Fibroblast of lung (primary cell): Measurements from ENCODE around the gene ANGPTL2. TPM values are rescaled to one million over a fixed set of nuclear protein-coding genes. Genes with fewer than 3 reads are reported as not detected.

ENCODE experiments used
- DNase-seq, 2 donors: peaks; one replicate each; pipeline versions ENCODE4 v3.0.0 to v3.0.0-alpha.2; 2010; ENCODE audit warnings: low read depth in 2 of 2
- H2AFZ ChIP-seq: 2 replicates; pipeline ENCODE4 v1.5.1; 2012; ENCODE audit warnings: low read length, control low read depth, inconsistent platforms
- H3K27ac ChIP-seq: 2 replicates; pipeline ENCODE4 v1.5.1; 2011; ENCODE audit warnings: low read length, control low read depth; ENCODE audit not compliant: insufficient read depth
- H3K27me3 ChIP-seq: 2 replicates; pipeline ENCODE4 v1.5.1; 2011; ENCODE audit warnings: mild to moderate bottlenecking, low read length; ENCODE audit not compliant: control insufficient read depth, insufficient read depth
- H3K36me3 ChIP-seq: 2 replicates; pipeline ENCODE4 v1.5.1; 2011; ENCODE audit warnings: low read length; ENCODE audit not compliant: control insufficient read depth, insufficient read depth
- H3K4me1 ChIP-seq: 2 replicates; pipeline ENCODE4 v1.5.1; 2011; ENCODE audit warnings: low read length; ENCODE audit not compliant: control insufficient read depth, insufficient read depth; ENCODE audit errors: extremely low read depth
- H3K4me2 ChIP-seq: 2 replicates; pipeline ENCODE4 v1.5.1; 2011; ENCODE audit warnings: low read length, control low read depth; ENCODE audit not compliant: insufficient read depth; ENCODE audit errors: extremely low read depth
- H3K4me3 ChIP-seq, 4 experiments: fragments of 200-600 bp in 1 of 4; sonication (generic) in 1 of 4; replicated peaks in 1 of 4; 2 replicates each; pipeline ENCODE4 v1.5.1; 2011 to 2016; ENCODE audit warnings: low read length in 4 of 4, low read depth in 3 of 4, mild to moderate bottlenecking in 3 of 4, control low read depth in 2 of 4, inconsistent platforms in 1 of 4, mixed read lengths in 1 of 4; ENCODE audit not compliant: insufficient read depth in 1 of 4; ENCODE audit errors: control extremely low read depth in 1 of 4
- H3K79me2 ChIP-seq: 2 replicates; pipeline ENCODE4 v1.5.1; 2012; ENCODE audit warnings: mild to moderate bottlenecking, low read length, inconsistent platforms; ENCODE audit not compliant: control insufficient read depth, insufficient read depth
- H3K9ac ChIP-seq: 2 replicates; pipeline ENCODE4 v1.5.1; 2011; ENCODE audit warnings: mild to moderate bottlenecking, low read length, control low read depth; ENCODE audit not compliant: insufficient read depth
- H3K9me3 ChIP-seq: 2 replicates; pipeline ENCODE4 v1.5.1; 2012; ENCODE audit warnings: low read depth, low read length; ENCODE audit not compliant: control insufficient read depth, insufficient read depth
- H4K20me1 ChIP-seq: 2 replicates; pipeline ENCODE4 v1.5.1; 2011; ENCODE audit warnings: low read length; ENCODE audit not compliant: control insufficient read depth, insufficient read depth; ENCODE audit errors: extremely low read depth
- EZH2 ChIP-seq: IDR thresholded peaks from 2 replicates; pipeline ENCODE4 v1.5.1; 2012; ENCODE audit warnings: low read length, control low read depth, mild to moderate bottlenecking; ENCODE audit errors: missing control alignments
- polyA plus RNA-seq, 2 donors: library from polyadenylated mRNA; depleted of rRNA in 1 of 2; stranded (reverse) in 1 of 2; unstranded in 1 of 2; fragments of >200 nt; gene quantifications; 2 replicates each; pipeline ENCODE4 v1.2.1, GENCODE V29; 2011 to 2012; ENCODE audit warnings: missing spikeins in 1 of 2
- total RNA-seq: library from RNA; depleted of rRNA; stranded (reverse); fragments of >200 nt; gene quantifications from 2 replicates; pipeline ENCODE4 v1.2.1, GENCODE V29; 2014
- TF ChIP-seq, protein P1 (sequence below), 2 donors: IDR thresholded peaks in 1 of 2; conservative IDR thresholded peaks in 1 of 2; 1 replicate in 1 of 2; 2 replicates in 1 of 2; pipeline ENCODE4 v1.5.1; 2011 to 2012; ENCODE audit warnings: low read length in 2 of 2, control low read depth in 1 of 2, inconsistent platforms in 1 of 2, low read depth in 1 of 2, mild to moderate bottlenecking in 1 of 2

Gene ANGPTL2
- total and polyA plus RNA-seq, 2 donors (not counting 1 experiment from before 2014, with no cell fraction given), result 128 to 163 TPM

DNA sequence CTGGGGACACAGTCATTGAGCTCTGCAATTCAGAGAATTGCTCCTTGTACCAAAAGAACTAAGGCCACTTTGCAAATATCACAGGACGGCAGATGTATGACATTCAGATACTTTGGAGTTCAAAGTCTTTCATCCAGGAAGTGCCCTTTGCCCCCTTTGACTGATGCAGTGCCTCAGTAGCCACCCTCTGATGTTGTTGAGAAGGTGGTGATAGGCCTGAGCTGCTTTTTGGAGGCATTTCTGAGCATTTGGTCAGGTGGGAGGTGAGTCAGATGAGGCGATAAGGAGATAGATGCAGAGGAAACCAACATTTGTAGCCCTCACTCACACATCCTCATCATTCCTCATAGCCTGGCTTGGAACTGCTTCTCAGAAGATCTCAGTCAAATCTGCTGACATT is 63.4 kb downstream of the ANGPTL2 start:
- Histone ChIP-seq H3K79me2 (no peaks in the 10 kb centered on the region), H3K9me3 (no peaks in the 10 kb centered on the region), H3K9ac (no peak overlapping the region), H3K36me3 (no peaks in the 10 kb centered on the region), H3K27ac (no peak overlapping the region), H3K4me1 (peaks cover 13% of the 10 kb centered on the region), H3K4me3 (no peak overlapping the region), H2AFZ (no peak overlapping the region), H4K20me1 (no peaks in the 10 kb centered on the region), H3K4me2 (no peak overlapping the region), H3K27me3 (no peaks in the 10 kb centered on the region)
- no peak for DNase-seq
- TF ChIP-seq, protein P1, sequence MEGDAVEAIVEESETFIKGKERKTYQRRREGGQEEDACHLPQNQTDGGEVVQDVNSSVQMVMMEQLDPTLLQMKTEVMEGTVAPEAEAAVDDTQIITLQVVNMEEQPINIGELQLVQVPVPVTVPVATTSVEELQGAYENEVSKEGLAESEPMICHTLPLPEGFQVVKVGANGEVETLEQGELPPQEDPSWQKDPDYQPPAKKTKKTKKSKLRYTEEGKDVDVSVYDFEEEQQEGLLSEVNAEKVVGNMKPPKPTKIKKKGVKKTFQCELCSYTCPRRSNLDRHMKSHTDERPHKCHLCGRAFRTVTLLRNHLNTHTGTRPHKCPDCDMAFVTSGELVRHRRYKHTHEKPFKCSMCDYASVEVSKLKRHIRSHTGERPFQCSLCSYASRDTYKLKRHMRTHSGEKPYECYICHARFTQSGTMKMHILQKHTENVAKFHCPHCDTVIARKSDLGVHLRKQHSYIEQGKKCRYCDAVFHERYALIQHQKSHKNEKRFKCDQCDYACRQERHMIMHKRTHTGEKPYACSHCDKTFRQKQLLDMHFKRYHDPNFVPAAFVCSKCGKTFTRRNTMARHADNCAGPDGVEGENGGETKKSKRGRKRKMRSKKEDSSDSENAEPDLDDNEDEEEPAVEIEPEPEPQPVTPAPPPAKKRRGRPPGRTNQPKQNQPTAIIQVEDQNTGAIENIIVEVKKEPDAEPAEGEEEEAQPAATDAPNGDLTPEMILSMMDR (conservative IDR thresholded peaks at IDR 0.05 in 1 of 2, IDR thresholded peaks at IDR 0.05 in 1 of 2; ENCODE audit: low read depth in 1 of 2, low read length in 2 of 2), result no peak
- no peak for TF ChIP-seq EZH2

DNA sequence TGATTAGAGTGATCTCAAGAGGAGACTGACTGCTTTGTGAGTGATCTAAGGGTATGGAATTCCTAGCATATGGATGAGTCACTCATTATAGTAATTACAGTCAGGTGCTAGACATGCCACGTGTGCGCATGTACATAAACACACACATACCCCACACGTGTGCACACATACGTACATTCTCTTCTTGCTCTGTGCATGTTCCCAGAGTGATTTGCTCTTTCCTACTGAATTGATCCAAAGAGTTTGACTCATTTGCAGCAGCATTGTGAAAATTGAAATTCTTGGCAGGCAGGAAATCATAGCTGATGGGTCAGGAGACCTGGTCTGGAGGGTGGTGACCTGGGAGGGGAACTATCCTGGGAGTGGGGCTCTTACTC is 63.8 kb downstream of the ANGPTL2 start:
- no peak overlapping the region for H3K9ac ChIP-seq
- H4K20me1 ChIP-seq, result no peaks in the 10 kb centered on the region
- no peaks in the 10 kb centered on the region for H3K9me3 ChIP-seq
- H3K4me2 ChIP-seq, result peak overlapping the region; percentile 33
- no peaks in the 10 kb centered on the region for H3K27me3 ChIP-seq
- peak; percentile 31 to 44 for DNase-seq
- H3K79me2 ChIP-seq, result no peaks in the 10 kb centered on the region
- TF ChIP-seq, protein P1 (conservative IDR thresholded peaks at IDR 0.05 in 1 of 2, IDR thresholded peaks at IDR 0.05 in 1 of 2; ENCODE audit: low read depth in 1 of 2, low read length in 2 of 2), result no peak
- no peak for TF ChIP-seq EZH2
- H3K4me3 ChIP-seq, result no peak overlapping the region
- H2AFZ ChIP-seq, result no peak overlapping the region
- H3K36me3 ChIP-seq, result no peaks in the 10 kb centered on the region
- peak overlapping the region; percentile 55 for H3K27ac ChIP-seq
- peaks cover 13% of the 10 kb centered on the region for H3K4me1 ChIP-seq

DNA sequence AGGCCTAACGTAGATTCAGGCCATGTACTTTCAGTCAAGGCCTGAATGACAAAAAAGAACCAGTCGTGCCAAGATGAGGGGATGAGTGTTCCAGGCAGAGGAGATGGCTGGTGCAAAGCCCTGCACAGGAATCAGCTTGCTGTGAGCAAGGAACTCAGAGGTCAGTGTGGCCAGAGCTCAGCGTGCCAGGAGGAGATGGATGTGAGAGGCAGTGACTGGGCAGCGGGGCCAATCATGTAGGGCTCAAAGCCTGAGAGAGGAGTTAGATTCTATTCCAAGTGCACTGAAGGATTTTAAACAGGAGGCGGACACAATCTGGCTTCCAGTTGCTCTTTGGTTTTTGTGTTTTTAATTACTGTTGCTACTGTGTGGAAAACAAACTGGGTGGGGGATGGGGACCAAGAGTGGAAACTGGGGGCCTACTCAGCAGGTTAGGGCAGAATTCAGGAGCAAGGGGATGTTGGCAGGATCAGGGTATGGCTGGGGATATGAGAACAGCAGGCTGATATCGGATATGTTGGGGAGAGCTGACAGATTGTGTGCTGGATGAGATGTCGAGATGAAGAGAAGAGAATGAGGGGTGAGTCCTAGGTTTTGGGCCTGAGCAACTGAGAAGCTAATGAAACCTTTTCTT is 64.3 kb downstream of the ANGPTL2 start:
- H3K36me3 ChIP-seq, result no peaks in the 10 kb centered on the region
- TF ChIP-seq EZH2, result no peak
- TF ChIP-seq, protein P1 (conservative IDR thresholded peaks at IDR 0.05 in 1 of 2, IDR thresholded peaks at IDR 0.05 in 1 of 2; ENCODE audit: low read depth in 1 of 2, low read length in 2 of 2), result no peak
- H3K9me3 ChIP-seq, result no peaks in the 10 kb centered on the region
- no peak overlapping the region for H2AFZ ChIP-seq
- no peaks in the 10 kb centered on the region for H3K27me3 ChIP-seq
- DNase-seq, result peak; percentile 8 to 50
- peaks cover 15% of the 10 kb centered on the region for H3K4me1 ChIP-seq
- H3K4me2 ChIP-seq, result peak overlapping the region; percentile 33
- H3K9ac ChIP-seq, result no peak overlapping the region
- H3K79me2 ChIP-seq, result no peaks in the 10 kb centered on the region
- no peaks in the 10 kb centered on the region for H4K20me1 ChIP-seq
- peak overlapping the region; percentile 55 for H3K27ac ChIP-seq
- no peak overlapping the region for H3K4me3 ChIP-seq
